Measurements from ENCODE around the gene BRSK1.

GRCh38 chr19:55239004-55239403 is 44.8 kb upstream of the BRSK1 start:
- TF ChIP-seq POLR2AphosphoS5 (IDR thresholded peaks at IDR 0.05; ENCODE audit: low read depth, low read length) (no peak), REST (IDR thresholded peaks at IDR 0.05; ENCODE audit: insufficient read depth in 1 of 2, low read depth in 2 of 2, low read length in 2 of 2) (no peak), TAF1 (IDR thresholded peaks at IDR 0.05; ENCODE audit: borderline replicate concordance, insufficient read depth, low read length) (no peak)
